ENCODE measurements around the gene ITPR1.

DNA sequence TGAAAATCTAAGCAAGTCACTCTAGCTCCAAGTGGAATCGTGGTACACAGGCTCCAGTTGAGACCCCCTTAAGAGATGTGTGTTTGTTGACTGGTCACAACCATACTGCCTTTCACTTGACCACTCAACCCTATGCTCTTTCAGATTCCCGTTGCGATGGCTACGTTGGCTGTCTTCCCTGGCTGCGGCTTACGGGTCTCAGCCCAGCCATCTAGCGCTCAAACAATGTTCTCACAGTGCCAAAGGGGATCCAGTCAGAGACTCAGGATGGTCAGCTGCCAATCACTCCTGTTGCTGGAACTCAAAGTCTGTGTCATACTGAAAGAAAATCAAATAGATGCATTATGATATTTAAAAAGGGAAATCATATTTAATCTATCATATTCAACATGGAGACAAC, 237.6 kb downstream of the ITPR1 start:
- TF ChIP-seq MZF1 (tag by site-specific recombination; IDR thresholded peaks at IDR 0.05; ENCODE audit: borderline replicate concordance) (no peak), YY1 (tag by site-specific recombination; IDR thresholded peaks at IDR 0.05) (no peak), ZNF768 (tag by site-specific recombination; IDR thresholded peaks at IDR 0.05) (no peak), ZNF274 (IDR thresholded peaks at IDR 0.05; ENCODE audit: low read length) (no peak), ZNF274 (tag by site-specific recombination; IDR thresholded peaks at IDR 0.05; ENCODE audit: borderline replicate concordance) (no peak)
- TF ChIP-seq, protein P1, sequence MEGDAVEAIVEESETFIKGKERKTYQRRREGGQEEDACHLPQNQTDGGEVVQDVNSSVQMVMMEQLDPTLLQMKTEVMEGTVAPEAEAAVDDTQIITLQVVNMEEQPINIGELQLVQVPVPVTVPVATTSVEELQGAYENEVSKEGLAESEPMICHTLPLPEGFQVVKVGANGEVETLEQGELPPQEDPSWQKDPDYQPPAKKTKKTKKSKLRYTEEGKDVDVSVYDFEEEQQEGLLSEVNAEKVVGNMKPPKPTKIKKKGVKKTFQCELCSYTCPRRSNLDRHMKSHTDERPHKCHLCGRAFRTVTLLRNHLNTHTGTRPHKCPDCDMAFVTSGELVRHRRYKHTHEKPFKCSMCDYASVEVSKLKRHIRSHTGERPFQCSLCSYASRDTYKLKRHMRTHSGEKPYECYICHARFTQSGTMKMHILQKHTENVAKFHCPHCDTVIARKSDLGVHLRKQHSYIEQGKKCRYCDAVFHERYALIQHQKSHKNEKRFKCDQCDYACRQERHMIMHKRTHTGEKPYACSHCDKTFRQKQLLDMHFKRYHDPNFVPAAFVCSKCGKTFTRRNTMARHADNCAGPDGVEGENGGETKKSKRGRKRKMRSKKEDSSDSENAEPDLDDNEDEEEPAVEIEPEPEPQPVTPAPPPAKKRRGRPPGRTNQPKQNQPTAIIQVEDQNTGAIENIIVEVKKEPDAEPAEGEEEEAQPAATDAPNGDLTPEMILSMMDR (tag by site-specific recombination; IDR thresholded peaks at IDR 0.05), result no peak
- TF ChIP-seq, protein P2, sequence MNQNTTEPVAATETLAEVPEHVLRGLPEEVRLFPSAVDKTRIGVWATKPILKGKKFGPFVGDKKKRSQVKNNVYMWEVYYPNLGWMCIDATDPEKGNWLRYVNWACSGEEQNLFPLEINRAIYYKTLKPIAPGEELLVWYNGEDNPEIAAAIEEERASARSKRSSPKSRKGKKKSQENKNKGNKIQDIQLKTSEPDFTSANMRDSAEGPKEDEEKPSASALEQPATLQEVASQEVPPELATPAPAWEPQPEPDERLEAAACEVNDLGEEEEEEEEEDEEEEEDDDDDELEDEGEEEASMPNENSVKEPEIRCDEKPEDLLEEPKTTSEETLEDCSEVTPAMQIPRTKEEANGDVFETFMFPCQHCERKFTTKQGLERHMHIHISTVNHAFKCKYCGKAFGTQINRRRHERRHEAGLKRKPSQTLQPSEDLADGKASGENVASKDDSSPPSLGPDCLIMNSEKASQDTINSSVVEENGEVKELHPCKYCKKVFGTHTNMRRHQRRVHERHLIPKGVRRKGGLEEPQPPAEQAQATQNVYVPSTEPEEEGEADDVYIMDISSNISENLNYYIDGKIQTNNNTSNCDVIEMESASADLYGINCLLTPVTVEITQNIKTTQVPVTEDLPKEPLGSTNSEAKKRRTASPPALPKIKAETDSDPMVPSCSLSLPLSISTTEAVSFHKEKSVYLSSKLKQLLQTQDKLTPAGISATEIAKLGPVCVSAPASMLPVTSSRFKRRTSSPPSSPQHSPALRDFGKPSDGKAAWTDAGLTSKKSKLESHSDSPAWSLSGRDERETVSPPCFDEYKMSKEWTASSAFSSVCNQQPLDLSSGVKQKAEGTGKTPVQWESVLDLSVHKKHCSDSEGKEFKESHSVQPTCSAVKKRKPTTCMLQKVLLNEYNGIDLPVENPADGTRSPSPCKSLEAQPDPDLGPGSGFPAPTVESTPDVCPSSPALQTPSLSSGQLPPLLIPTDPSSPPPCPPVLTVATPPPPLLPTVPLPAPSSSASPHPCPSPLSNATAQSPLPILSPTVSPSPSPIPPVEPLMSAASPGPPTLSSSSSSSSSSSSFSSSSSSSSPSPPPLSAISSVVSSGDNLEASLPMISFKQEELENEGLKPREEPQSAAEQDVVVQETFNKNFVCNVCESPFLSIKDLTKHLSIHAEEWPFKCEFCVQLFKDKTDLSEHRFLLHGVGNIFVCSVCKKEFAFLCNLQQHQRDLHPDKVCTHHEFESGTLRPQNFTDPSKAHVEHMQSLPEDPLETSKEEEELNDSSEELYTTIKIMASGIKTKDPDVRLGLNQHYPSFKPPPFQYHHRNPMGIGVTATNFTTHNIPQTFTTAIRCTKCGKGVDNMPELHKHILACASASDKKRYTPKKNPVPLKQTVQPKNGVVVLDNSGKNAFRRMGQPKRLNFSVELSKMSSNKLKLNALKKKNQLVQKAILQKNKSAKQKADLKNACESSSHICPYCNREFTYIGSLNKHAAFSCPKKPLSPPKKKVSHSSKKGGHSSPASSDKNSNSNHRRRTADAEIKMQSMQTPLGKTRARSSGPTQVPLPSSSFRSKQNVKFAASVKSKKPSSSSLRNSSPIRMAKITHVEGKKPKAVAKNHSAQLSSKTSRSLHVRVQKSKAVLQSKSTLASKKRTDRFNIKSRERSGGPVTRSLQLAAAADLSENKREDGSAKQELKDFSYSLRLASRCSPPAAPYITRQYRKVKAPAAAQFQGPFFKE (tag by site-specific recombination; IDR thresholded peaks at IDR 0.05; ENCODE audit: borderline replicate concordance), result no peak

Measured in HEK293 (cell line).